Panc1 (cell line): Measurements from ENCODE around the gene ANAPC16. TPM values are rescaled to one million over a fixed set of nuclear protein-coding genes. Genes with fewer than 3 reads are reported as not detected.
A peak's percentile ranks its signal among the peaks of the same experiment; 100 is the strongest.

ENCODE experiments used
- ATAC-seq: fragments of 200-7000 bp; cut with Tn5 transposase; 2 replicates; pipeline ENCODE4 v1.9.1; 2020; ENCODE audit warnings: mild to moderate bottlenecking, moderate library complexity
- Bru-seq: library from RNA; stranded (reverse); fragments of 400-500 nt; gene quantifications from one replicate; lab custom pipeline; 2021; lab: Mats Ljungman, UMichigan
- BruChase-seq, 2 experiments: library from RNA; stranded (reverse); fragments of 400-500 nt; gene quantifications; one replicate each; lab custom pipeline; 2021; lab: Mats Ljungman, UMichigan
- BruUV-seq: library from RNA; stranded (reverse); fragments of 400-500 nt; replicated peaks from 2 replicates; lab custom pipeline; 2021; lab: Mats Ljungman, UMichigan
- CTCF ChIA-PET: fragments of 300-600 bp; sonication (Branson Sonifier 250); formaldehyde crosslinking; loops from one replicate; lab custom pipeline; 2022; ENCODE audit warnings: antibody characterized with exemption; lab: Charles Lee
- POLR2A ChIA-PET: fragments of 300-600 bp; sonication (Branson Sonifier 250); formaldehyde crosslinking; loops from one replicate; lab custom pipeline; 2022; ENCODE audit warnings: antibody characterized with exemption; lab: Charles Lee
- DNase-seq: peaks from one replicate; pipeline ENCODE4 v3.0.0-alpha.2; 2010; ENCODE audit warnings: low read depth, low spot score
- H3K27ac ChIP-seq: 2 replicates; pipeline ENCODE4 v1.5.1; 2011; ENCODE audit warnings: mild to moderate bottlenecking, low read length, inconsistent platforms
- H3K27me3 ChIP-seq: fragments of 200-500 bp; sonication (Bioruptor generic); 2 replicates; pipeline ENCODE4 v1.6.0; 2014; ENCODE audit warnings: low read length, inconsistent platforms; ENCODE audit not compliant: control insufficient read depth, insufficient read depth
- H3K36me3 ChIP-seq: fragments of 200-500 bp; sonication (Bioruptor generic); 2 replicates; pipeline ENCODE4 v1.5.1; 2014; ENCODE audit warnings: inconsistent platforms, mild to moderate bottlenecking, low read length, moderate library complexity; ENCODE audit not compliant: control insufficient read depth, insufficient read depth
- H3K4me1 ChIP-seq: 2 replicates; pipeline ENCODE4 v1.5.1; 2011; ENCODE audit warnings: inconsistent platforms, mild to moderate bottlenecking, low read length, moderate library complexity; ENCODE audit not compliant: control insufficient read depth, insufficient read depth
- H3K4me3 ChIP-seq, 2 experiments: 2 replicates each; pipeline ENCODE4 v1.5.1; 2011 to 2012; ENCODE audit warnings: low read depth in 2 of 2, low read length in 2 of 2, mild to moderate bottlenecking in 2 of 2, inconsistent platforms in 1 of 2, moderate library complexity in 1 of 2
- H3K9me3 ChIP-seq: fragments of 200-500 bp; sonication (Bioruptor generic); 2 replicates; pipeline ENCODE4 v1.5.1; 2014; ENCODE audit warnings: low read depth, mild to moderate bottlenecking, inconsistent platforms, low read length, moderate library complexity; ENCODE audit not compliant: control insufficient read depth, insufficient read depth
- CTCF ChIP-seq: fragments of 450-650 bp; IDR thresholded peaks from 2 replicates; pipeline ENCODE4 v1.5.1; 2017; ENCODE audit warnings: mild to moderate bottlenecking
- POLR2AphosphoS5 ChIP-seq: IDR thresholded peaks from 2 replicates; pipeline ENCODE4 v1.6.1; 2012; ENCODE audit warnings: mild to moderate bottlenecking, low read depth, low read length, moderate library complexity
- REST ChIP-seq, 2 experiments: IDR thresholded peaks; 2 replicates each; pipeline ENCODE4 v1.6.1; 2011 to 2012; ENCODE audit warnings: low read depth in 2 of 2, control low read depth in 1 of 2, low read length in 1 of 2, mild to moderate bottlenecking in 1 of 2, moderate library complexity in 1 of 2; ENCODE audit not compliant: insufficient read depth in 1 of 2
- SIN3A ChIP-seq: IDR thresholded peaks from 2 replicates; pipeline ENCODE4 v1.6.1; 2012; ENCODE audit warnings: low read depth, mild to moderate bottlenecking, low read length, moderate library complexity, borderline replicate concordance; ENCODE audit not compliant: insufficient read depth
- TCF7L2 ChIP-seq: IDR thresholded peaks from 2 replicates; pipeline ENCODE4 v1.6.1; 2011; ENCODE audit warnings: mild to moderate bottlenecking, low read depth, low read length, inconsistent platforms
- in situ Hi-C: cut with HindIII; loops from 2 replicates; pipeline ENCODE4 v1.10.0; 2016; ENCODE audit warnings: low sequenced_read_pairs, low pct_unique_long_range_greater_than_20kb
- intact Hi-C: fragments of 100-400 bp; cut with micrococcal nuclease; formaldehyde crosslinking; loops from one replicate; pipeline ENCODE4 v1.10.0; 2022; ENCODE audit not compliant: unreplicated experiment
- long read RNA-seq: library from polyadenylated mRNA; unstranded; transcript quantifications from one replicate; pipeline ENCODE4 v2.0.0, GENCODE V29; 2021; ENCODE audit not compliant: unreplicated experiment
- polyA plus RNA-seq: library from polyadenylated mRNA; unstranded; fragments of >200 nt; gene quantifications from one replicate; pipeline ENCODE4 v1.2.1, GENCODE V29; 2012; ENCODE audit warnings: missing spikeins; ENCODE audit not compliant: insufficient read length
- total RNA-seq: library from RNA; stranded (reverse); gene quantifications from one replicate; pipeline ENCODE4 v1.2.1, GENCODE V29; 2021; ENCODE audit not compliant: unreplicated experiment

ANAPC16 gene
- total RNA-seq: 110 TPM
- polyA plus RNA-seq: 77.2 TPM
- Bru-seq, nascent RNA: percentile 86 among the genes with signal in this experiment
- BruChase-seq, experiment 1, labeled RNA remaining after a 2-hour chase: percentile 92 among the genes with signal in this experiment
- percentile 89 among the genes with signal in this experiment for BruChase-seq, experiment 2, labeled RNA remaining after a 6-hour chase
- long read RNA-seq, transcript ANAPC16-205 (5 exons, 3,567 nt): minor isoform, 21 of 200 reads
- long read RNA-seq, transcript ANAPC16-201 (4 exons, 3,195 nt): major isoform, 76 of 200 reads
- long read RNA-seq, partial matches to known transcripts: 32 of 200 reads
- long read RNA-seq, other reads (novel, unspliced or antisense): 68 of 200 reads

- DNase-seq (peak; percentile 89), ATAC-seq (peak; percentile 95)
- BruUV-seq: no TSS peak
- Histone ChIP-seq H3K36me3 (peaks cover 6% of the 10 kb centered on the region), H3K4me1 (peaks cover 31% of the 10 kb centered on the region), H3K9me3 (no peaks in the 10 kb centered on the region), H3K27ac (peak within 1 kb of the TSS; percentile 99), H3K27me3 (no peaks in the 10 kb centered on the region), H3K4me3 (peak within 1 kb of the TSS; percentile 68 to 76)
- intact Hi-C loops: loop anchor here (5.0 to 10.0 kb wide), 2 partner anchors 44 to 321 kb away; no protein-coding TSS in a partner anchor
- in situ Hi-C loops: no loop called here
- CTCF ChIA-PET: interaction anchor here (0.8 kb wide), 1 partner anchor 167 kb away, joined by 3 read pairs; no protein-coding TSS in a partner anchor
- POLR2A ChIA-PET: interaction anchor here (0.5 to 0.7 kb wide), 4 partner anchors 12 to 291 kb away, joined by 4 to 5 read pairs (median 4); no protein-coding TSS in a partner anchor
- TF ChIP-seq REST (IDR thresholded peaks at IDR 0.05; ENCODE audit: insufficient read depth in 1 of 2, low read depth in 2 of 2, low read length in 1 of 2) (peak in 1 of 2 experiments; percentile 72; a peak in 2 of 4 replicates), CTCF (no peak), SIN3A (peak; percentile 88), POLR2AphosphoS5 (peak; percentile 94), TCF7L2 (peak; percentile 63; the same call in 1 of the 2 replicates)
Observed at GRCh38 chr10:72215611-72216549, at the start of gene ANAPC16, which contains the start of gene ASCC1. Gene ANAPC16, plus strand, starts transcription at chr10:72216012. Its CDS starts 7,903 bp downstream, at chr10:72223915. Gene ASCC1, minus strand, starts transcription at chr10:72216276. Its CDS starts 2,978 bp downstream, at chr10:72213298.

GRCh38 chr10:72167118-72167517, 48.7 kb upstream of the ANAPC16 start:
- ATAC-seq: no peak
- peaks cover 56% of the 10 kb centered on the region for H3K4me1 ChIP-seq
- TF ChIP-seq POLR2AphosphoS5 (no peak), CTCF (no peak), SIN3A (no peak), REST (IDR thresholded peaks at IDR 0.05; ENCODE audit: insufficient read depth in 1 of 2, low read depth in 2 of 2, low read length in 1 of 2) (no peak), TCF7L2 (no peak)
- DNase-seq: no peak
- intact Hi-C loops: no loop called here
- no peak overlapping the region for H3K4me3 ChIP-seq
- no peaks in the 10 kb centered on the region for H3K9me3 ChIP-seq
- peak overlapping the region; percentile 83 for H3K27ac ChIP-seq
- POLR2A ChIA-PET: interaction anchor here (0.6 kb wide), 1 partner anchor 189 kb away, joined by 3 read pairs; no protein-coding TSS in a partner anchor
- CTCF ChIA-PET: no interaction called here
- BruUV-seq: no TSS peak
- H3K27me3 ChIP-seq: no peaks in the 10 kb centered on the region
- in situ Hi-C loops: no loop called here
- H3K36me3 ChIP-seq: no peaks in the 10 kb centered on the region; the same call in 1 of the 2 replicates
